Measurements from ENCODE around the gene PRC1.
"Not testable (repeated sequence)": the region's sequence is repeated elsewhere in the genome, so short reads cannot be mapped to it uniquely, and the experiment has no call there.

PRC1 gene
- total RNA-seq, result 1.3 reads per million

GRCh38 chr15:90994417-90995311 is at the start of gene PRC1:
Gene PRC1, minus strand, starts transcription at chr15:90994535. Its CDS starts 118 bp downstream, at chr15:90994417.
- DNase-seq, result peak; percentile 98

DNA sequence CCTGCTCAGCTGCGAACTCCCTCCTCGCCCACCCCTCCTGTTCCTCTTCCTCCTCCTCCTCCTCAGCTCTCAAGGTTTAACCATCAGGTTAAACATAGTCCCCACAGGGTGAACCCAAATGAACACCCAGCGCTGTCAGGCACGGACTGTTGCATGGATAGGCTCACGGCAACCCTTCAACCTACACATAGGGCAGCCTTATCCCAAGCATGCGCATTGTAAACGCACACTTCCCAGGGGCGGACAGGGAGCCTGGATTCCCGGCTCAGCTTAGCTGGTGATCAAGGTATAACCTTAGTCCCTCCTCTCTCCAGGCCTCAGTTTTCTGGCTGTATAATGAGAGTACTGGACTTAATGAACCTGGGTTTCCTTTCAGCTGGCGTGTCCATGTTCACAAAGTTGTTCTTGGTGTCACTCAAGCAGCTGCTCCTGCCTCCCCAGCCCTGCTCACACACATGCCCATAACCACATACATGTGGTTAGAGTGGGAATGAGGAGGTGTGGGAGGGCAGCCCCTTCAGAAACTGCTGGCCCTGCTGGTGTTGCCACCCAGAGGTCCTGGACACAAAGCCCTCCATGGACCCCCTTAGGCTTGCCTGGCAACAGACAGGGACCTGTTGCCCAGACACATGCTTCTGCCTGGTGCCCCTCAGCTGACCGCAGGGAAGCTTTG is 49.0 kb upstream of the PRC1 start:
- DNase-seq, result no peak

DNA sequence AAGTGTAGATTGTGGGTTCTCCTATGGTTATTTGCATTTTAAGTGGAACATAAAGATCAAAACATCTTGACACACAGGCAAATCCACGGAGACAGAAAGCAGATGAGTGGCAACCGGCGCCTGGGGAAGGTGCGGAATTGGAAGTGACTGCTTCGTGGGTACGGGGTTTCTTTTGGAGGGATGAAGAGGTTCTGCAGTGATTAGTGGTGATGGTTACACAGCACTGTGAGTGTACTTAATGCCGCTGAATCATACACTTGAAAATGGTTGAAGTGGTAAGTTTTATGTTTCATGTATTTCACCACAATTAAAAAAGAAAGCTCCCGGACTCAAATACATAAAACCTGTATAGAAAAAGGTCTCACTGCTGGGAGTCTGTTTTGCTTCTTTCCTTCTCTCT is 46.5 kb upstream of the PRC1 start:
- no peak for DNase-seq

DNA sequence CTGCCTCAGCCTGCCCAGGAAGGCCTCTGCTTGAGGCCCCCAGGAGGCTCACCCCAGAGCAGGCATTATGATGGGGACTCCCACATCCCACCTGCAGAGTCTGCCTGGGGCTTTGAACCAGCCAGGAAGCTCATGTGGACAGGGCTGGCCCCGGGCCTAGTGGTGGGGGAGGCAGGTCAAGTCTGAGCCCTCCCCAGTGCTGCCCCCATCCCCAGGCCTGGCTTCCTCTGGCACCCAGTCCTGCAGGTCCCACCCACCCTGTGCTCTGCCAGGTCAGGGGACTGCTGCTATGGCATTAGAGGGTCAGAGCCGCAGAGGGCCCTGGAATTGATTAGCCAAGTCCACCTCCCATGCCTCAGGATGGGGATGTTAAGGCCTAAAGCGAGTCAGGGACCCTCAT is 45.7 kb upstream of the PRC1 start:
- no peak for DNase-seq

DNA sequence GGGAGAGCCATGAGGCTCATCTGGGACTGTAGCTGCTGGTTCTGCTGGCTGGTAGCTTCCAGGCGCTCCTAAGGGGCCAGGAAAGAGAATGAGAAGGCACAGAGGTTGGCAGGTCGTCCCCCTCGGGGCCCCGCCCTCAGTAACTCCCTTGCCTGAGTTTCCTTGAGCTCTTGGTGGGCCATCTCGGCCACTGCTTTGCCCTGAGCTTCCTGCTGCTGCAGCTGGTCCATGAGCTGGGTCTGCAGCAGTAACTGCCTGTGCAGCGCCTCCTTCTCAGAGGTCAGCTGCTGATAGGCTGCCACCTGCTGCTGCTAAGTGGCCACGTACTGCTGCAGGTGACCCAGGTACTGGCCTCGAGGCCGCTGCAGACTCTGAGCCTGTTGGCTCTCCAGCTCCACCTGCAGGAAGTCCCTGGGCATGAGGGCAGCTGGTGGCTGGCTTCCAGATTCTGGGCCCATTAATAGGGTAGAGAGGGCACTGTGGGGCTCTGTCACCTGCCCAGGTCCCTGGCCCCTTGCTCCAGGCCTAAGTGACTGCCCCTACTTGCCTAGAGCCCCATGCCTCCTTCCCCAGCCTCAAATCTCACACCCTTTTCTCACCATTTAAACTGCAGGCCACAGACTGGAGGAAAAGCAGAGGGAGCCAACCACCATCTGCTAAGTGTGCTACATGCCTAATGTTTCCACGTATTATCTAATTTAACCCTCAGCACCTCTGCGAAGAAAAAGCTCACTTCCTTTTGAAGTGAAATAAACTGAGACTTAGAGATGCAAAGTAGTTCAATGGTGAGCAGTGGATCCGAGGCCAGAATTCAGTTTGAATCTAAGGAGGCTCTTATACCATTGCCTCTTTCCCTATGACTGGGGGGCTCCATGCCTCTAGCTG is 38.8 kb upstream of the PRC1 start:
- DNase-seq, result peak; percentile 31

GRCh38 chr15:91031796-91032195 is 37.5 kb upstream of the PRC1 start:
- DNase-seq, result no peak

DNA sequence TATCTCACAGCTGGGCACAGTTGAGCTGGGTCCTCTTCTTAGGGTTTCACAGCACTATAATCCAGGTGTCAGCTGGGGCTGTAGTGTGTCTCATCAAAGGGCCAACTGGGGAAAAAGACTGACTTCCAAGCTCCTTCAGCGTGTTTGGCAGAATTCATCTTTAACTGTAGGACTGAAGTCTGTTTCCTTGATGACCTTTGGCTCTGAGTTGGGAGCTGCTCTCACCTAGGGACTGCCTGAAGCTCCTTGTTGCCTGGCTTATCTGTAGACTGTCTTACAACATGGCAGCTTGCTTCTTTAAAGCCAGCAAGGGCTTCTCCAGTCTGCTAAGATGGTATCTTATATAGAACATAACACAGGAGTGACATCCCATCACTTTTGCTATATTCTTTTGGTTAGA is 33.3 kb upstream of the PRC1 start:
- DNase-seq, result no peak

DNA sequence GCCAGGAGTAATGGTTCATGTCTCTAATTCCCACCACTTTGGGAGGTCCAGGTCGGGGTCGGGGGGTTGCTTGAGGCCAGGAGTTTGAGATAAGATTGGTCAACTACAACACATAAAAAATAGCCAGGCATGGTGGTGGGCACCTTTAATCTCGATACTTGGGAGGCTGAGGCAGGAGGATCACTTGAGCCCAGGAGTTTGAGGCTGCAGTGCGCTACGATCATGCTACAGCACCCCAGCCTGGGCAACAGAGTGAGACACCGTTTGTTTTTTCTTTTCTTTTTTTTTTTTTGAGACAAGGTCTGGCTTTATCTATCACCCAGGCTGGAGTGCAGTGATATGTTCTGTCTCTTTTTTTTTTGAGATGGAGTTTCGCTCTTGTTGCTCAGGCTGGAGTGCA is 29.4 kb upstream of the PRC1 start:
- DNase-seq, result no peak

DNA sequence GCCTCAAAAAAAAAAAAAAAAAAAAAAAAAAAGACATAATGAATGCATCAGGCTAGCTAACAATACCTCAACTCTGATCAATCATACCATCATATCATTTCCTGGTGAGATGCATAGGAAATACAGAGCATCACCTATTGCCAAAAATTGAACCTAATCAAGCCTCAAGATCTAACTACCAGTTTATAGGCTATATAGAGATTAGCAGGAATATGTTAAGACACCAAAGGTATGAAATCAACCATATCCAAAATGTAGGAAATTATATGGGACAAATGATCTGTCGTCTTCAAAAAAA is 28.4 kb upstream of the PRC1 start:
- DNase-seq, result no peak

DNA sequence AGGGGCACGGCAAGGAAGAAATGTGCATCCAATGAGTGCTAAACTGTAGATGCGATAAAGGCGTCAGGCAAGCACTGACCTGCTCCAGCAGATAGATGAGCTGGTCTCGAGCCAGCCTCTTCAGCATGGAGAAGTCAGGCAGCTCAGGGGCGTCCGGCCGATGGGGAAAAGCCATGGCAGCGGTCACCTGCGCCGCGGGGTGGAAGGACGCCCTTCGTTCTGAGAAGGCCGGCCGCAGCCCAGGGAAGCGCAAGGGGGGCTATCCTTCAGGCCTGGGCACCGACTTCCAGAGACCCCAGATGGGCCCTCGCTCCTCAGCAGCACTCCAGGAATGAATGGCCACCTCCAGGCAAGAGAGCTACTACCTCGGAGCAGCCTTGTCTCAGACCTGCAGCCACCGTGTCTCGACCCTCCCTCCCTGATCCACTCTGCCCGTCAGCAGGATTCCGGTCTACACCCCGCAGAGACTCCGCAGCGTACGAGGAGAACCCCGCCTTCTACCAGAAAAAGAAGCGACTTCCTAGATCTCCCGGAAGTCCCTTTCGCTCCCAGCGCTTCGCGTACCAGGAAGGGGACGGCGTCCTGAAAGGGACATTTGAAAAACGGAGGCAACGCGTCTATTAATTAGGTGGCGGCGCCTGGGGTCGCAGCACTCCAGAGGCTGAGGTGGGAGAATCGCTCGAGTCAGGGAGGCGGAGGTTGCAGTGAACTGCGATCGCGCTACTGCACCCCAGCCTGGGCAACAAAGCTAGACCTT is 27.9 kb upstream of the PRC1 start, which contains the start of gene VPS33B:
TSS of gene VPS33B (minus strand) at position 520 of the 757 bp plus-strand sequence. CDS start at position 175, 345 bp downstream.
- peak; percentile 76 for DNase-seq

DNA sequence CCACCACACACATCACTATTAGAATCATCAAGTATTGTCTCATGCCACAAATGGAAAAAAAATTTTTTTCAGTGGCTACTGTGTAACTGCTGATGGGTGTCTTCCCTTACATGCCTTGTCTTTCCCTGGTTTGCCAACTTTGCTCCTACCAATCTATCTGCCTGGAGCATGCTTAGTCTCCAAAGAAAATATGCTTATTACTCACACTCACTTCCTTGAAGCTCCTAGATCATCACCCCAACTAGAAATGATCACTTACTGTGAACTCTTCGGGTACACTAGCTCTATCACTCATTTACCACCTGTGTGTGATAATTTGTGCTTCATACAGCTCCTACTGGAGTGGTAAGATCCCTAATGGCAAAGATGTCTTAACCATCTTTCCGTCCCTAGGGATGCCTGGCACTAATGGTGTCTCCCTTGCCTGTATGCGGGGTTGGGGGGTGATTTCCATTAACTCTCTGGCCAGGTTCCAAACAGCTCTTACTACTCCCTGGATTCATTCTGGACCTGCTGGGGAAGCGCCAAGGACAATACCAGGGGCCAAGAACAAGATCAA is 27.3 kb upstream of the PRC1 start:
- no peak for DNase-seq

DNA sequence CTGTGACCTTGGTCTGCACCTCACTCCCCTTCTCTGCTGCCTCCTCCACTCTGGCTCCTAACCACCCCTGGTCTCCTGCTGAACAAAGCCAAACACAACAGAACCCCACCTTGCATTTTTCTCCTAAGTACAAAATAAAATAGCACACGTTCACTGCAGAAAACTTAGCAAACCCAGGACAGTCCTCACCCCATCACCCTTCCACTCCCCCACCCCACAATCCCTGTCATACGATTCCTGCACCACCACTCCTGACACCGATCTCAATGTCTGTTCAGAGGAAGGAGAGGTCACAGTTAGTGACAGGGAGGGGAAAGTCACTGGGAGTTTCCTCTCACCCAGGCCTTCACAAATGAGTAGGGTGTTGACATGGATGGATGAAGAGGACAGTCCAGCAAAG is 23.8 kb upstream of the PRC1 start:
- DNase-seq, result no peak

DNA sequence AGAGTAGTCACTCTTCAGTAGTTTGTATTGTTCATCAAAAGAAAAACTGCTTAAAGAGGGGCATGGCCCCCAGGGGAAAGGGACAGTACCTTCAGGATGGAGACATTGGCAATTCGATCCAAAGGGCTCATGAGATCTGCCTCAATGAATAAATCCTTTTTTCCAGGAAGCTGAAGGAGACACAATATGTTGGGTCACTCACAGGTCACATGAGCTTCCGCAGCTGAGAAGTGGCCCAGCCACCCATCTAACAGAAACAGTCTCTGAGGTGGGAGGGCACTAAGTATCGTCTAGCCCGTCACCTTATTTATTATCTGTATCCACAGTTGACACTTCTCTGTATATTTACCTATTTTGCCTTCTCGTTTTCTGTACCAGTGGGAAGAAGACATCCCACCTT is 23.4 kb upstream of the PRC1 start:
- DNase-seq, result no peak

DNA sequence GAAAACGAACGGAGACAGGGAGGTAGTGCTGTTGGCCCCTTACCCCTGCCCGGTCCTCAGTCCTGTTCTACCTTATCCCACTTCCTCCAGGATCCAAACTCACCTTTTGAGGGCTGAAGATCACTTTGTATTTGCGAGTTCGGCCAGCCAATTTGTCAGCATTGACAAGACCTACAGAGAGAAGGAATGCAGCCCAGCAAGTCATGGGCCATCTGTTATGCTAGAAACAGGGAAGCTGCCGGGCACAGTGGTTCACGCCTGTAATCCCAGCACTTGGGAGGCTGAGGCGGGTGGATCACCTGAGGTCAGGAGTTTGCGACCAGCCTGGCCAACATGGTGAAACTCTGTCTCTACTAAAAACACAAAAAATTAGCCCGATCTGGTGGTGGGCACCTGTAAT is 19.4 kb upstream of the PRC1 start:
- not testable (repeated sequence) for DNase-seq

DNA sequence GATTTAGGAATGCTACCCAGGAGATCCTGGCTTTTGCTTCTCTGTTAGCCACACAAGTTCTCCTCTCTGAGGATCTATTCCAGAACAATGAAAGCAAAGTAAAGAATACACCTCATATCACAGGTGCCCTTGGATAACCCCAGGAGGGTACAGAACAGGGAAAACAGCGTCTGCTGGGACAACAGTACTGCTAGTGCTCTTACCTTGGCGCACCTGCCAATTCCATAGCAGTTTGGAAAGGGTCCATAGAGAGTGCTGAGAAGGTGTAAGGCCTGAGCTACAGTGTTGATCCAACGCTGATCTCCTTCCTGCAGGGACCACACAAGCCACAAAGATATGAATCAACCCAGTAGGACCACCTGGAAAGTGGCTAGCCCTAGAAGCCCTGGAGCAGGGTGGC is 12.9 kb upstream of the PRC1 start:
- DNase-seq, result no peak

GRCh38 chr15:91001209-91001608 is 6.9 kb upstream of the PRC1 start:
- DNase-seq, result no peak

- no peak for DNase-seq
Measured at GRCh38 chr15:90998737-90999136, 4.4 kb upstream of the PRC1 start.

DNA sequence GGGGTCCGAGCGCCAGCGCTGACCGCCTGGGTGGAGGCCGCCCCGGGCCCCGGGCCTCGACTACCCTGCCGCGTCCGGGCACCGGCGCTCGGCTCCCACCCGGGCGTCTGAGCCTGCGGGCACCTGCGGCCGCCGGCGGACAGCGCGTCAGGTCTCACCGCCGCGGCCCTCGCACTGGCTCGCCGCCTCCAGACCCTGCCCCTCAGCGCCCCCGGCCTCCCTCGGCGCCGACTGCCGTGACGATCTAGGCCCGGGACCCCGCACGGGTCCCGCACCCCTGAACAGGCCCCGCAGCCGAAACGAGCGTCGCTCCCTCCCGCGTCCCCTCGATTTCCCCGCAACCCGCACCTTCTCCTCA is 297 bp downstream of the PRC1 start:
- DNase-seq, result no peak

DNA sequence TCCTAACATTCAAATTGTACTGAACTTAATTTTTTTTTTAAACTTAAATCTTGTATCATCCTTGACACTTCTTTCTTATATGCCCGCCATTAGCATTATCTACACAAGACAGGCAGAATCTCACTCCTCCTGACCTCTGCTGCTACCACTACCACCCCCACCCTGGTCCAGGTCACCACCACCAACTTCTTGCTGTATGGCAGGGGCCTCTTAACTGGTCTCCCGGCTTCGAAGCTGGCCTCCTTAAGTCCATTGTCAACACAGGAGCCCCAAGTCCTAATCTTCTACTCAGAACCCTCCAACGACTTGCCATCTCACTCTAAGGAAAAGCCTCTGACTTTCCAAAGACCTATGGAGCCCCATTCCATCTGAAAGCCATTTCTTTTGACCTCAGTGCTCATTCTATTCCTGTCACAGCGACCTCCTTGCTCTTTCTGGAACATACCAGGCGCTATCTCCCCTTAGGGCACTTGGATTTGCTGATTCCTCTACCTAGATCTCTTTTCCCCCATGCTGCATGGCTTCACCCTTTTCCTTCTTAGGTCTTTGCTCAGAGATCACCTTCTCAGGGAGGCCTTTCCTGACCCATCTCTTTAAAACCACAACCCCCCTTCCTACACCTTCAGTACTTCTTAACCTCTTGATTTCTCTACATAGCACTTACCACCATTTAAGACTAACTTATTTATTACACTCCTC is 2.6 kb downstream of the PRC1 start:
- no peak for DNase-seq

- no peak for DNase-seq
Measured at GRCh38 chr15:90990446-90990845, 3.9 kb downstream of the PRC1 start.

- no peak for DNase-seq
Measured at GRCh38 chr15:90989040-90989768, 5.1 kb downstream of the PRC1 start.

Data from effector CD4-positive, alpha-beta T cell (primary cell).